GM12892 (cell line): ENCODE results near the gene TRIM9.

Experiments
- DNase-seq: peaks from one replicate; pipeline ENCODE4 v3.0.0; 2011; ENCODE audit not compliant: insufficient read length
- FAIRE-seq: peaks from 2 replicates; lab custom pipeline; 2011; peaks lifted over from hg19 to GRCh38; lab: Jason Lieb, UNC
- POLR2A ChIP-seq: IDR thresholded peaks from 2 replicates; pipeline ENCODE4 v1.6.1; 2011; ENCODE audit warnings: low read depth, low read length, control low read depth
- POLR2AphosphoS5 ChIP-seq: IDR thresholded peaks from 2 replicates; pipeline ENCODE4 v1.6.1; 2011; ENCODE audit warnings: low read depth, low read length, control low read depth
- TAF1 ChIP-seq: IDR thresholded peaks from 2 replicates; pipeline ENCODE4 v1.6.1; 2011; ENCODE audit warnings: low read depth, mild to moderate bottlenecking, control low read depth, low read length, borderline replicate concordance

TRIM9 gene

DNA sequence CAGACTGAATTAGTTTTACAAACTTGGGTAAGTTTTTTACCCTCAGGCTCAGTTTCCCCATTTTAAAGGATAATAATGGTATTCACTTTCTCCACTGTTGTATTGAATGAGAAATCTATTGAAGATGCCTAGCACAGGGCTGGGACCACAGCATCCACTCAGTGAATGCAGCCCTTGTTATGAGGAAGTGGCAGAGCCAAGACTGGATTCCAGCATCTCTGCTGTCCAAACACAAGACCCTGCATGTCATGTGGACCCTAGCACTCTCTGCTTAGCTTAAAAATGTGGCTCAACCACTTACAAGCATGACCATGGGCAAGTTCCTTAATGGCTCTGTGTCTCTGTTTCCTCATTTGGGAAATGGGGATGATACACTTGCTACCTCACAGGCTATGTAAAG, 24.1 kb upstream of the TRIM9 start:
- TF ChIP-seq POLR2A (no peak), TAF1 (no peak), POLR2AphosphoS5 (no peak)
- no peak for DNase-seq
- FAIRE-seq, result no peak

DNA sequence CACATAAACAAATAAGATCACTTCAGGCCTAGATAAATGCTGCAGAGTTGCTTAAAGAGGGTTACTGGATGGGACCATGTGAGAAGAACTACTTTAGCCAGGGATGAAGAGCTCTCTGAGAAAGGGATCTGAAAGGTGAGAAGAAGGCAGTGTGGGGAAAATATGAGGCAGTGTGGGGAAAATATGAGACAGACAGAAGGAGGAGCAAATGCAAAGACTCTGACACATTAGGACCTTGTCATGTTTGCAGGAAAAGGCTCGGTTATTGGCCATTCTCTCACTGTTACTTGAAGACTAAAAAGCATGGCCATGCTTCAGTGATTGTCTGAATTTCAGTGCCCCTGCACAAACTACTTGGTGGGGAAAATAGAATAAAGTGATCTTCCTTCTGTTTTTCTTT, 22.7 kb upstream of the TRIM9 start:
- DNase-seq (no peak), FAIRE-seq (no peak)
- TF ChIP-seq POLR2AphosphoS5 (no peak), TAF1 (no peak), POLR2A (no peak)

DNA sequence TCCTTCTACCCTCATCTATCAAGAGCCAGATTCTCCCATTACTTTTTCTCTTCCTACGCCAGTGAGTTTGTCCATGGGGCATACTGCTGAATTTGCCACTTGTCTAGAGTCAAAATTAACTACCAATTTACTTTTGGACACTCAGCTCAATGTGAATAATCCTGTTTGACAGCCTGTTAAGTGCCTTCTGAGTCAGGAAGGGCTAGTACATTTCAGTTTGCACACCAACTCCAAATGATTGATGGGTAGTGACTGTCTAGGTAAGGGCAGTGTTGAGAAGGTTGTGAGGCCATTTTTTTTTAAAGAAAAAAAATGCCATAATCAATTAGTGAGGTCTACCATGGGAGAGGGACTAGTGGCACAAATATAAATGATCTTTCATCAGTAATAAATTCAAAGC, 21.8 kb upstream of the TRIM9 start:
- TF ChIP-seq TAF1, result no peak
- no peak for TF ChIP-seq POLR2A
- TF ChIP-seq POLR2AphosphoS5, result no peak
- no peak for FAIRE-seq
- DNase-seq, result no peak

DNA sequence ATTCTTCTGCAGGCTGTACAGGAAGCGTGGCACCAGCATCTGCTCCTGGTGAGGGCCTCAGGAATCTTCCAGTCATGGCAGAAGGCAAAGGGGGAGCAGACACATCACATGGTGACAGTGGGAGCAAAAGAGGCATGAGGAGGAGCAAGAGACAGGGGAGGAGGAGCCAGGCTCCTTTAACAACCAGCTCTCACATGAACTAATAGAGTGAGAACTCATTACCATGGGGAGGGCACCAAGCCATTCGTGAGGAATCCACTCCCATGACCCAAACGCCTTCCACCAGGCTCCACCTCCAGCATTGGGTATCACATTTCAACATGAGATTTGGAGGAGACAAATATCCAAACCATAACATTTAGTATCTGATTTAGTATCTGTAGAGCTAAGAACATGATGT, 14.7 kb upstream of the TRIM9 start:
- TF ChIP-seq POLR2A, result no peak
- TF ChIP-seq TAF1, result no peak
- TF ChIP-seq POLR2AphosphoS5, result no peak
- DNase-seq, result no peak
- no peak for FAIRE-seq

DNA sequence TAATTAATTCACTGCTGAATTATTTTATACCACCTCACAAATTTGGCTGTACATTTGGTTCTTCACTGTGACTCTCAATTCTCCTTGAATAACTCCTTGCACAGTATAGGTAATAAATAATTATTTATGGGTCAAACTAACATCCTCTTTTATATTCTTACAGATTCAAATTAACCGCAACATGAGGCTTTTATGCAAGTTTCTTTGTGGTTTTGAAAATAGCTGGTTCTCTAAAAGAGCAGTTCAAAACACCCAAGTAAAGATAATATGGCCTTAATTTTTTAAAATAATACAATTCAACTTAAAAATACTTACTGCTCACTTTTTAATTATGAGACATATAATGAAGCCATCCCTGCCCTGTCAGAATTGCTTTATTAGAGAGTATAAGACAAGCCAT, 12.9 kb upstream of the TRIM9 start:
- TF ChIP-seq POLR2A, result no peak
- TF ChIP-seq TAF1, result no peak
- no peak for TF ChIP-seq POLR2AphosphoS5
- DNase-seq (no peak), FAIRE-seq (no peak)

DNA sequence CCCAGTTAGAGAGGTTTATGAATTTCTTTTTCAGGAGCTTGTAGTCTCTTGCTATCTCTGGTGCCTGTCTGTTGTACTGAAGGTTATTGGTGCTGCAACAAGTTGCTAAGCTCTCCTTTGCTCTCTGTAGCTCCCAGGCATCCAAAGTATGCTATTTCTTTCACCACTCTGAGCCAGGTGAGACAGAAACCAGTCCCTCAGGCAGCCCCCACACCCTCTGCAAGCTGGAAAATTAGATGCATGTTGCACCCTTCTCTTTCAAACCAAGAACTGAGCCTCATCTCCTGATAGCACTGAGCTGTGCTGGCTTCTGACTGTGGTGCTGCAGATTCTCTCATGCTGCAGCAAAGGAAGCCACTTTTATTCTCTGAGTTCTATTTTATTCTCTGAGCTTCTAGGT, 9.6 kb upstream of the TRIM9 start:
- no peak for FAIRE-seq
- DNase-seq, result no peak
- TF ChIP-seq POLR2AphosphoS5, result no peak
- no peak for TF ChIP-seq POLR2A
- no peak for TF ChIP-seq TAF1

DNA sequence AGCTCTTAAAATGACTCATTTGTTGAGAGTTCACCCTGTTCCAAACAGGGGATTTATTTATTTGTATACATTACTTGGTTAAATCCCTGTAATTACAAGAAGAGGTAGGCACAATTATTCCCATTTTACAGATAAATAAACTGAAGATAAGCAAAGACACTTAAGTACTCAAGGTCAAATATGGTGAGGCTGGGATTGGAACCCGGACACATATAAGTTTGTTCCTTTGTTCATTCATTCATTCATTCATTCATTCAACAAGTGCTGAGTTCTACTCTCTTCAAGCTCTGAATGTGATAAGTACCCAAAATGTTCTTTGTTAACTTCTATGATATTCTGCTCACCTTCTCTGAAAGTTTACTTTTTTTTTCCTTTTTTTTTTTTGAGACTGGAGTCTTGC, 2.4 kb upstream of the TRIM9 start:
- TF ChIP-seq POLR2AphosphoS5, result no peak
- TF ChIP-seq POLR2A, result no peak
- no peak for TF ChIP-seq TAF1
- no peak for FAIRE-seq
- DNase-seq, result no peak

DNA sequence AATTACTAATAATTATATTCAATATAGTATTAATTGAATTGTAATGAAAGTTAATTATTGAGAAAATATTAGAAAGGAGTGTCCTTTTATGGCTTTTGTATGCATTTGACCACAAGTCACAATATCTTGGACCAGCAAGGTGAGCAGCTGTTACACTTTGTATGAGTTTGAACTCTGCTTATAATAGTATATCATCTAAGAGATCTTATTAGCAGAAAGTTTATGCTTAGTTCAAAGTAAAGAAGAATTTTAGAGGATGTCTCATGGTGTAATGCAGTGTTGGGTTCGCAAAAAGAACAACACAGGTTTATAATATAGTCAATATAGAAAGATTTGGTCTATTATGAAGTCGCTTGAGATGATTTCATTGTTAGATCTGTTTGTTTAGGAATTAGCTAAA, 2.0 kb upstream of the TRIM9 start:
- no peak for FAIRE-seq
- DNase-seq, result no peak
- TF ChIP-seq POLR2A (no peak), TAF1 (no peak)

DNA sequence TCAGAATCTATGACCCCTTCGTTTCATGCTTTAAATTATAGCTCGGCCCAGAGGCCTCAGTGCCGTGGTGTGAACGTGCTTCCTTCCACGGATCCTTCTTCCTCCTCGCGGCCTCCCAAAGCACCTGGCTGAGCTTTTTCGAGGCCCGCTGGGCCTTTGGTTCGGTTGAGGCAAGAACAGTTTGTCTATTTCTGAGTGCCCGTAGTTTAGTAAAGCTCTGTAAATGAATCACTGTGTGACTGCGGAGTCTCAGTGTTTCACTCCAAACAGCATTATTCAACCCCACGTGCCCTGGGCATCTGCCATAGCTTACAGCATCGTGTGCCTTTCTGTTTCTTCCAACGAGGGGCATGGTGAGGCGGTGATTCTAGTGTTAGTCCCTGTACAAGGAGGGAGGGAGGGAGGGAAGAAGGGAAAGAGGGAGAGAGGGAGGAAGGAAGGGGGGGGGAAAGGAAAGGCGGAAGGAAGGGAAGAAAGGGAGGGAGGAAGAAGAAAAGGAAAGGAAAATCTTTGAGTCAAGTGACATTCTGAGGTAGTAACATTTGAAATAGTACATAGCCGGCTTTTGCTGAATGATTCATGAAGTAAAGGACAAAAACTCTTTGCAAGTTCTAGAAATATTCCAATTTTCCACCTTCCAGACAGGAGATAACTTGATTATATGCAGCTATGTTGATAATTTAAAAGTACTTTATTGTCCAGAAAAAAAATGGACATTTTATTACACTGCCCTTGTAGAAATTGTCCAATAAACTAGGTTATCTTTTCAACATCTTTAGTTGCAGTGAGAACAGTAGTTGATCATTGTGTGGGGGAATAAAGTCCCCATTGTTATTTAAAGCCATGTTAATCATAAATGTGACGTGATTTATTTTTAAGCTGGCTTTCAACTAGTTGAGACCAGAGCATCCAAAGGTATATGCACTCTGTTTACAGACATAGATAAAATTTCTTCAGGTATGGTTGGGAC, 1.2 kb upstream of the TRIM9 start:
- no peak for DNase-seq
- TF ChIP-seq TAF1, result no peak
- no peak for TF ChIP-seq POLR2A
- TF ChIP-seq POLR2AphosphoS5, result no peak
- FAIRE-seq, result no peak

DNA sequence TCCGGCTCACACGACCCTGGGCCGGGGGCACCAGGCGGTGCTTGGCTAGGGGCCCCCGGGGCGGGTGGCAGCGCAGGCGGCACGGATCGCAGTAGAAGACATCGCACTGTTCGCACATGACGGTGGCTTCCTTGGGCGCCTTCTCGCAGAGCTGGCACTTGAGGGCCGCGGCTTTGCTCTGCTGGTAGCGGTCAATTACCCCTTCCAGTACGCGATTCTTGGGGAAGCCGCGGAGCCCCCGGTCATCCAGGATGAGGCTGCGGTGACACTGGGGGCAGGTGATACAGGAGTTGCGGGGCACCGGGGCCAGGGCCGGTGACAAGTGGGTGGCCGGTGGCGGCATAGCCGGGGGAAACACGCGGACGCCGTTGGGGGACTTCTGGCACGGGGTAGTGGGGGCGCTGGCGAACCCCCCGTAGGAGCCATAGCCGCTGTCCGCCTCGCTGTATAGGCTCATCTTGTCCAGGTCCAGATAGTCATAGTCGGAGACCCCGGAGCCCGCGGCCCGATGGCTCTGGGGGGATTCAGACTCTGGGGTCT, 553 bp downstream of the TRIM9 start:
- peak; percentile 13 for DNase-seq
- TF ChIP-seq TAF1, result no peak
- no peak for TF ChIP-seq POLR2AphosphoS5
- TF ChIP-seq POLR2A, result no peak
- FAIRE-seq, result no peak

DNA sequence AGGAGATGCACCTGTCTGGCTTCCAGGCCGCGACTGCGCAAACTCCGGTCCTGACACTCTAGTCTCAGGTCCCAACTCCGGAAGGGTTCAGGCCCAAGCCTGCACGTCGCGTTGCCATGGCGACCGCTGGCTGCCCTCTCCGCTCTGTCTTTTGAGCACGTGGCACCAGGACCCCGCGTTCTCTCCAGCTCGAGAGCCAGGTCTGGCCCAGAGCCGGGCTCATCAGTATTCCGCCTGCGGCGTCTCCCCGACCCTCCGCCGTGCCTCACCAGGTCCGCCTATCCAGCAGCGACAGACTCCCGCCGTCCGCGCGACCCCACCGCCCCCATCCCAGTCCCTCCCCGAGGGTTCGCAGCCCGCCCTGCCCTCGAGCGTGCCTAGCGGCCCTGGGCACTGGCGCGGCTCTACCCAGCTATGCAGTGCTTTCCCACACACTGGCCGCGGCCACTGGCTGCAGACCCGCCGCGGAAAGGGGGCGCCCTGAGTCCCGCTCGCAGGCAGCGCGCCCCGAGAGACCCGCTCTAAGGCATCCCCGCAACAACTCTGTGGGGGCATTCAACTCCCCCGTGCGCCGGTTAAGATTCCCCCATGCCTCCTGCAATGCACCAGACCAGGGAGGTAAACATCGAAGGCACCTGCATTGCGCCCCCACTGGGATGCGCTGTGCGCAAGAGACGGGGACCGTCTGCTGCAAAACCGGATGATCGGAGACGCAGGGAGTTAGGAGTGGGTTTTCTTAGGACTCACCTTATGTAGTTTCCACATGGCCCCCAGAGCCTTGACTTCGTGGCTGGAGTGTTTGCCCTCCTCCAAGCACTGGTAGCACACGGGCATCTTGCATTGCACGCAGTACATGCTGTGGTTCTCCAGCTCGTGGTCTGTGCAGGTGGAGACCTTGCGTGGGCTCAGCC, 1.3 kb downstream of the TRIM9 start:
- DNase-seq, result peak; percentile 27
- FAIRE-seq, result peak; percentile 27
- TF ChIP-seq POLR2A (no peak), POLR2AphosphoS5 (no peak), TAF1 (no peak)
